Pancreas (tissue), 10 donors: ENCODE measurements around the gene SPP1. TPM values are rescaled to one million over a fixed set of nuclear protein-coding genes. Genes with fewer than 3 reads are reported as not detected.
"Not testable (repeated sequence)": the region's sequence is repeated elsewhere in the genome, so short reads cannot be mapped to it uniquely, and the experiment has no call there.

Experiments used
- ATAC-seq, 4 donors: fragments of 200-7000 bp; cut with Tn5 transposase; one replicate each; pipeline versions ENCODE4 v1.8.0 to v1.9.1; 2020; ENCODE audit warnings: mild to moderate bottlenecking in 4 of 4, moderate library complexity in 4 of 4
- DNase-seq, 6 donors: peaks; one replicate each; pipeline ENCODE4 v3.0.0-alpha.2; 2020
- FAIRE-seq: peaks from 2 replicates; lab custom pipeline; 2012; peaks lifted over from hg19 to GRCh38; lab: Jason Lieb, UNC
- H3K27ac ChIP-seq, 4 donors: fragments of 200-600 bp; sonication (generic); 1 replicate in 3 of 4; 2 replicates in 1 of 4; pipeline versions ENCODE4 v1.5.0 to v1.8.0; 2020
- H3K27me3 ChIP-seq, 4 donors: fragments of 200-600 bp; one replicate each; pipeline ENCODE4 v1.8.0; 2021
- H3K36me3 ChIP-seq, 3 donors: fragments of 200-600 bp; sonication (generic) in 1 of 3; one replicate each; pipeline versions ENCODE4 v1.5.0 to v1.8.0; 2020 to 2021
- H3K4me1 ChIP-seq, 3 donors: fragments of 200-600 bp; one replicate each; pipeline ENCODE4 v1.8.0; 2021
- H3K4me3 ChIP-seq, 4 donors: fragments of 200-600 bp; sonication (generic) in 2 of 4; one replicate each; pipeline versions ENCODE4 v1.5.0 to v1.8.0; 2020 to 2021
- H3K9me3 ChIP-seq, 4 donors: fragments of 200-600 bp; one replicate each; pipeline ENCODE4 v1.8.0; 2021
- WGBS, 2 donors: extraction: QIAGEN DNeasy Blood & Tissue Kit; methylation state at CpG; one replicate each; pipeline ENCODE4 v1.1.7; 2013; 5-methylcytosine and 5-hydroxymethylcytosine counted together
- intact Hi-C, 3 donors: fragments of 100-400 bp; cut with DNase I; formaldehyde crosslinking; loops; one replicate each; pipeline versions ENCODE4 v1.11.1 to v1.14.2; 2022
- polyA plus RNA-seq, 2 donors: library from polyadenylated mRNA; stranded (reverse); fragments of 200-250 nt; gene quantifications; one replicate each; pipeline ENCODE4 v1.2.3, GENCODE V29; 2013
- total RNA-seq, 6 donors: library from RNA; stranded (reverse); fragmentation: NEBNext Ultra II Directional in 4 of 6; extraction: Animal tissue kit (Norgen Biotek cat#: 25700) in 4 of 6; gene quantifications; one replicate each; pipeline versions ENCODE4 v1.2.1 to v1.2.4, GENCODE V29; 2021 to 2023
- TF ChIP-seq, protein P1 (sequence below), 4 donors: fragments of 200-600 bp; sonication (generic) in 3 of 4; IDR thresholded peaks; one replicate each; pipeline versions ENCODE4 v1.5.0 to v1.8.0; 2021; ENCODE audit warnings: antibody characterized with exemption in 4 of 4
- donor health status: healthy with polysubstance abuse.
- donor health status: DM: no; HTN: no; CAD: no; lungs with moderate emphysema.
- donor health status: DM: no; HTN: no; CAD: no.
- donor health status: control.
- donor health status: control.
- donor health status: Bipolar disorder and iron deficiency.
- donor health status: DM: yes; HTN: yes; CAD: no.
- donor health status: DM: no; HTN: no; CAD: no.
- donor health status: DM: no; HTN: no; CAD: no.
- donor health status: DM: yes; HTN: yes; CAD: no.

The SPP1 gene
- total and polyA plus RNA-seq, 8 donors, result 55.4 to 1,351 (median 166) TPM

GRCh38 chr4:87933337-87933736 is 42.2 kb upstream of the SPP1 start:
- TF ChIP-seq, protein P1, sequence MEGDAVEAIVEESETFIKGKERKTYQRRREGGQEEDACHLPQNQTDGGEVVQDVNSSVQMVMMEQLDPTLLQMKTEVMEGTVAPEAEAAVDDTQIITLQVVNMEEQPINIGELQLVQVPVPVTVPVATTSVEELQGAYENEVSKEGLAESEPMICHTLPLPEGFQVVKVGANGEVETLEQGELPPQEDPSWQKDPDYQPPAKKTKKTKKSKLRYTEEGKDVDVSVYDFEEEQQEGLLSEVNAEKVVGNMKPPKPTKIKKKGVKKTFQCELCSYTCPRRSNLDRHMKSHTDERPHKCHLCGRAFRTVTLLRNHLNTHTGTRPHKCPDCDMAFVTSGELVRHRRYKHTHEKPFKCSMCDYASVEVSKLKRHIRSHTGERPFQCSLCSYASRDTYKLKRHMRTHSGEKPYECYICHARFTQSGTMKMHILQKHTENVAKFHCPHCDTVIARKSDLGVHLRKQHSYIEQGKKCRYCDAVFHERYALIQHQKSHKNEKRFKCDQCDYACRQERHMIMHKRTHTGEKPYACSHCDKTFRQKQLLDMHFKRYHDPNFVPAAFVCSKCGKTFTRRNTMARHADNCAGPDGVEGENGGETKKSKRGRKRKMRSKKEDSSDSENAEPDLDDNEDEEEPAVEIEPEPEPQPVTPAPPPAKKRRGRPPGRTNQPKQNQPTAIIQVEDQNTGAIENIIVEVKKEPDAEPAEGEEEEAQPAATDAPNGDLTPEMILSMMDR (IDR thresholded peaks at IDR 0.05), result no peak
- H3K36me3 ChIP-seq, result no peaks in the 10 kb centered on the region
- FAIRE-seq, result no peak
- H3K27ac ChIP-seq, result no peak overlapping the region
- WGBS, 2 donors, result 74 to 83% methylated on average over 1 of the region's 1 CpG
- no peak for ATAC-seq
- DNase-seq, result no peak
- H3K4me3 ChIP-seq, result no peak overlapping the region
- intact Hi-C loops, result no loop called here
- H3K27me3 ChIP-seq, result peaks cover 0 to 5% (median 0%) of the 10 kb centered on the region in 4 donors
- no peaks in the 10 kb centered on the region for H3K9me3 ChIP-seq
- no peaks in the 10 kb centered on the region for H3K4me1 ChIP-seq

GRCh38 chr4:87934157-87934704 is 41.3 kb upstream of the SPP1 start:
- intact Hi-C loops, result no loop called here
- no peak overlapping the region for H3K4me3 ChIP-seq
- TF ChIP-seq, protein P1 (IDR thresholded peaks at IDR 0.05), result no peak
- H3K4me1 ChIP-seq, result no peaks in the 10 kb centered on the region
- peaks cover 0 to 5% (median 0%) of the 10 kb centered on the region in 4 donors for H3K27me3 ChIP-seq
- DNase-seq, result no peak
- no peaks in the 10 kb centered on the region for H3K9me3 ChIP-seq
- FAIRE-seq, result no peak
- ATAC-seq, result no peak
- H3K27ac ChIP-seq, result no peak overlapping the region
- H3K36me3 ChIP-seq, result no peaks in the 10 kb centered on the region
- 86 to 91% methylated on average over 2 of the region's 2 CpGs for WGBS, 2 donors

DNA sequence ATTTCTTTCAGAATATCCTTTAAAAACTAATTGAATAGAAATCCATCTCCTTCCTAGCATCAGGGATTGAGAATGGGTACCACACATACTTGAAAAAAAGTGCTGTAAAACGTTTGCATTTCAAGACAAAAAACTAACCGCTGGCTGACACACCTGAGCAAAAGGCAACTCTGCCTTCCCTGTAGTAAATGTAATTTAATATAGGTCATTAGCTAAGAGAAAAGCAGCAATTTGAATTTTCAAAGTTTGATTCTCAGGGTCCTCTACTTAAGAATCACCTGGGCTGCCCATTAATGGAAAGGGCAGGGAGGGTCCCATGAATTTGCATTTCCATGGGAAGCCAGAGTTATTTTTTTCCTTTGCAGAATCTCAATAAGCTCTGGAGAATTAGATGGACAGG is 40.5 kb upstream of the SPP1 start:
- no peak for ATAC-seq
- Histone ChIP-seq H3K4me1 (no peaks in the 10 kb centered on the region), H3K4me3 (no peak overlapping the region), H3K27me3 (peaks cover 0 to 5% (median 0%) of the 10 kb centered on the region in 4 donors), H3K36me3 (no peaks in the 10 kb centered on the region), H3K9me3 (no peaks in the 10 kb centered on the region), H3K27ac (no peak overlapping the region)
- 62 to 67% methylated on average over 2 of the region's 2 CpGs for WGBS, 2 donors
- TF ChIP-seq, protein P1 (IDR thresholded peaks at IDR 0.05), result no peak
- FAIRE-seq, result no peak
- DNase-seq, result no peak
- intact Hi-C loops, result no loop called here

- DNase-seq, H3K4me3 ChIP-seq, FAIRE-seq, ATAC-seq, intact Hi-C loops, H3K27ac ChIP-seq, H3K27me3 ChIP-seq, H3K9me3 ChIP-seq, H3K4me1 ChIP-seq, H3K36me3 ChIP-seq: not testable (repeated sequence)
- WGBS, 2 donors, result 74 to 90% methylated on average over 6 to 7 of the region's 9 CpGs
Observed at GRCh38 chr4:87935954-87936353, 39.6 kb upstream of the SPP1 start.

DNA sequence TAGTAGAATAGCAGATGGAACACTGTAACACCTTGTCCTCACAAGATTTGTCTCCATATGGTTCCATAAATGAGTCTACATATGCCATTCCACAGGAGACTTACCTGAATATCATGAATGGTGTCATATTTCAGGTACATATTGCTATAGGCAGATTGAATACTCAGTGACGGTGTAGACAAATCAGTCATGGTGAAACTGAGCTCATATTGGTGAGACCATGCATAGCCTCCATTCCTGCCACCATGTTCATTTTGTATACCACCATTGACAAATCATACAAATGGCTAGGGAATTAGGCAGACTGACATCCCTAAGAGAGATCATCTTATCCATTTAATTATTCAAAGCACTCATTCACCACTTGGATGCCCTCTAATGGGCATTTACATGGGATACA is 38.0 kb upstream of the SPP1 start:
- TF ChIP-seq, protein P1 (IDR thresholded peaks at IDR 0.05), result no peak
- no peak for ATAC-seq

More for the DNA sequence above, 38.0 kb upstream of the SPP1 start:
- H3K4me1 ChIP-seq, result no peaks in the 10 kb centered on the region
- H3K9me3 ChIP-seq, result no peaks in the 10 kb centered on the region
- DNase-seq (no peak), FAIRE-seq (no peak)
- intact Hi-C loops, result no loop called here
- no peak overlapping the region for H3K27ac ChIP-seq
- no peaks in the 10 kb centered on the region for H3K36me3 ChIP-seq
- H3K27me3 ChIP-seq, result no peaks in the 10 kb centered on the region
- H3K4me3 ChIP-seq, result no peak overlapping the region
- 71 to 89% methylated on average over 1 of the region's 1 CpG for WGBS, 2 donors
